Measurements from ENCODE around the gene LRP5.
A peak's percentile ranks its signal among the peaks of the same experiment; 100 is the strongest.

LRP5 gene

GRCh38 chr11:68327586-68328370, 15.4 kb downstream of the LRP5 start:
- Histone ChIP-seq H2BK15ac (ENCODE audit: low read length) (no peak overlapping the region), H3K9ac (ENCODE audit: low read depth, low read length, poor library complexity) (no peak overlapping the region), H2AFZ (ENCODE audit: low read length) (no peak overlapping the region), H3K27ac (replicated peaks; ENCODE audit: low read length) (peak overlapping the region; percentile 72), H3K4me3 (ENCODE audit: low read length in 2 of 2) (no peak overlapping the region), H2BK12ac (ENCODE audit: low read length) (no peak overlapping the region), H2BK5ac (ENCODE audit: low read length) (peak overlapping the region; percentile 56), H3K79me1 (ENCODE audit: low read depth, low read length) (peaks cover 19% of the 10 kb centered on the region), H3K27me3 (ENCODE audit: control insufficient read depth in 3 of 3, insufficient read depth in 3 of 3, low read depth in 1 of 3, low read length in 3 of 3) (no peaks in the 10 kb centered on the region), H3K9me3 (replicated peaks in 1 of 2; ENCODE audit: control insufficient read depth in 2 of 2, insufficient read depth in 1 of 2, low read depth in 1 of 2, low read length in 2 of 2) (no peaks in the 10 kb centered on the region), H3K18ac (ENCODE audit: low read length) (peak overlapping the region; percentile 88), H3K4me1 (ENCODE audit: control insufficient read depth in 2 of 2, insufficient read depth in 1 of 2, low read depth in 1 of 2, low read length in 2 of 2) (peaks cover 42 to 59% of the 10 kb centered on the region in 2 donors), H3K4ac (ENCODE audit: low read length) (peak overlapping the region; percentile 4), H3K23ac (ENCODE audit: low read depth, low read length, poor library complexity) (no peak overlapping the region), H3K4me2 (ENCODE audit: insufficient read depth, low read length, poor library complexity, severe bottlenecking) (peak overlapping the region; percentile 21), H3K14ac (ENCODE audit: low read length) (no peak overlapping the region), H3K36me3 (replicated peaks in 1 of 2; ENCODE audit: control insufficient read depth in 2 of 2, insufficient read depth in 2 of 2, low read length in 2 of 2) (peaks cover 0 to 4% of the 10 kb centered on the region in 2 donors), H2BK120ac (ENCODE audit: low read depth, low read length) (no peak overlapping the region), H4K91ac (ENCODE audit: low read depth, low read length, poor library complexity) (peak overlapping the region; percentile 6), H4K8ac (ENCODE audit: low read depth, low read length) (no peak overlapping the region), H2AK5ac (ENCODE audit: low read depth, low read length) (peak overlapping the region; percentile 33)
- no CpG with 5 or more reads among the region's 19 CpGs for WGBS, 2 donors (ENCODE audit: extremely low coverage in 2 of 2, insufficient read length in 2 of 2, insufficient replicate concordance in 1 of 2)
- DNase-seq (ENCODE audit: low spot score): no peak

- Histone ChIP-seq H3K4me2 (ENCODE audit: insufficient read depth, low read length, poor library complexity, severe bottlenecking) (peak overlapping the region; percentile 55), H3K23ac (ENCODE audit: low read depth, low read length, poor library complexity) (peak overlapping the region; percentile 90), H3K18ac (ENCODE audit: low read length) (peak overlapping the region; percentile 99), H3K4ac (ENCODE audit: low read length) (peak overlapping the region; percentile 17), H2AK5ac (ENCODE audit: low read depth, low read length) (peak overlapping the region; percentile 96), H2BK5ac (ENCODE audit: low read length) (peak overlapping the region; percentile 85), H4K91ac (ENCODE audit: low read depth, low read length, poor library complexity) (peak overlapping the region; percentile 98), H3K36me3 (replicated peaks in 1 of 2; ENCODE audit: control insufficient read depth in 2 of 2, insufficient read depth in 2 of 2, low read length in 2 of 2) (peaks cover 0 to 7% of the 10 kb centered on the region in 2 donors), H3K27ac (replicated peaks; ENCODE audit: low read length) (peak overlapping the region; percentile 61), H4K8ac (ENCODE audit: low read depth, low read length) (peak overlapping the region; percentile 92), H3K4me1 (ENCODE audit: control insufficient read depth in 2 of 2, insufficient read depth in 1 of 2, low read depth in 1 of 2, low read length in 2 of 2) (peaks cover 42 to 59% of the 10 kb centered on the region in 2 donors), H3K4me3 (ENCODE audit: low read length in 2 of 2) (no peak overlapping the region), H3K27me3 (ENCODE audit: control insufficient read depth in 3 of 3, insufficient read depth in 3 of 3, low read depth in 1 of 3, low read length in 3 of 3) (no peaks in the 10 kb centered on the region), H3K14ac (ENCODE audit: low read length) (peak overlapping the region; percentile 100), H3K79me1 (ENCODE audit: low read depth, low read length) (peaks cover 19% of the 10 kb centered on the region), H2AFZ (ENCODE audit: low read length) (no peak overlapping the region), H2BK15ac (ENCODE audit: low read length) (peak overlapping the region; percentile 98), H2BK12ac (ENCODE audit: low read length) (peak overlapping the region; percentile 100), H3K9ac (ENCODE audit: low read depth, low read length, poor library complexity) (no peak overlapping the region), H3K9me3 (replicated peaks in 1 of 2; ENCODE audit: control insufficient read depth in 2 of 2, insufficient read depth in 1 of 2, low read depth in 1 of 2, low read length in 2 of 2) (no peaks in the 10 kb centered on the region), H2BK120ac (ENCODE audit: low read depth, low read length) (peak overlapping the region; percentile 95)
- WGBS, 2 donors (ENCODE audit: extremely low coverage in 2 of 2, insufficient read length in 2 of 2, insufficient replicate concordance in 1 of 2): no CpG with 5 or more reads among the region's 25 CpGs
- DNase-seq (ENCODE audit: low spot score): peak; percentile 58
These were observed 16.1 kb downstream of the LRP5 start for GRCh38 chr11:68328374-68329091.

GRCh38 chr11:68329536-68329935, 17.1 kb downstream of the LRP5 start:
- Histone ChIP-seq H2AK5ac (ENCODE audit: low read depth, low read length) (peak overlapping the region; percentile 71), H3K4ac (ENCODE audit: low read length) (no peak overlapping the region), H2BK12ac (ENCODE audit: low read length) (peak overlapping the region; percentile 80), H3K4me1 (ENCODE audit: control insufficient read depth in 2 of 2, insufficient read depth in 1 of 2, low read depth in 1 of 2, low read length in 2 of 2) (peaks cover 42 to 59% of the 10 kb centered on the region in 2 donors), H3K23ac (ENCODE audit: low read depth, low read length, poor library complexity) (no peak overlapping the region), H3K18ac (ENCODE audit: low read length) (peak overlapping the region; percentile 91), H2BK15ac (ENCODE audit: low read length) (peak overlapping the region; percentile 56), H3K27ac (replicated peaks; ENCODE audit: low read length) (peak overlapping the region; percentile 7), H4K8ac (ENCODE audit: low read depth, low read length) (no peak overlapping the region), H3K9ac (ENCODE audit: low read depth, low read length, poor library complexity) (no peak overlapping the region), H2BK120ac (ENCODE audit: low read depth, low read length) (no peak overlapping the region), H2AFZ (ENCODE audit: low read length) (no peak overlapping the region), H2BK5ac (ENCODE audit: low read length) (peak overlapping the region; percentile 84), H3K14ac (ENCODE audit: low read length) (peak overlapping the region; percentile 78), H3K4me2 (ENCODE audit: insufficient read depth, low read length, poor library complexity, severe bottlenecking) (no peak overlapping the region), H3K27me3 (ENCODE audit: control insufficient read depth in 3 of 3, insufficient read depth in 3 of 3, low read depth in 1 of 3, low read length in 3 of 3) (no peaks in the 10 kb centered on the region), H4K91ac (ENCODE audit: low read depth, low read length, poor library complexity) (no peak overlapping the region), H3K4me3 (ENCODE audit: low read length in 2 of 2) (no peak overlapping the region), H3K9me3 (replicated peaks in 1 of 2; ENCODE audit: control insufficient read depth in 2 of 2, insufficient read depth in 1 of 2, low read depth in 1 of 2, low read length in 2 of 2) (no peaks in the 10 kb centered on the region), H3K79me1 (ENCODE audit: low read depth, low read length) (peaks cover 17% of the 10 kb centered on the region), H3K36me3 (replicated peaks in 1 of 2; ENCODE audit: control insufficient read depth in 2 of 2, insufficient read depth in 2 of 2, low read length in 2 of 2) (peaks cover 0 to 7% of the 10 kb centered on the region in 2 donors)
- no peak for DNase-seq (ENCODE audit: low spot score)
- WGBS, 2 donors (ENCODE audit: extremely low coverage in 2 of 2, insufficient read length in 2 of 2, insufficient replicate concordance in 1 of 2): no CpG with 5 or more reads among the region's 7 CpGs

Data from neuronal stem cell (in vitro differentiated cells).